Activated CD8-positive, alpha-beta memory T cell treated with anti-CD3 and anti-CD28 coated beads for 1 hour (primary cell): Measurements from ENCODE around the gene DNAJA2.

ENCODE experiments used
- DNase-seq, 2 donors: peaks; one replicate each; pipeline ENCODE4 v3.0.0-alpha.2; 2020; ENCODE audit warnings: low read depth in 1 of 2; ENCODE audit errors: extremely low read depth in 1 of 2

DNAJA2 gene

GRCh38 chr16:46929378-46930332 lies 43.8 kb downstream of the DNAJA2 start:
- peak in 1 of 2 donors; percentile 40 for DNase-seq

GRCh38 chr16:46928811-46929210 lies 44.7 kb downstream of the DNAJA2 start:
- no peak for DNase-seq

- DNase-seq: no peak
These were observed 46.2 kb downstream of the DNAJA2 start for GRCh38 chr16:46927273-46927672.

- no peak for DNase-seq
These were observed 46.8 kb downstream of the DNAJA2 start for GRCh38 chr16:46926470-46927225.

- DNase-seq: no peak
These were observed 49.1 kb downstream of the DNAJA2 start for GRCh38 chr16:46924402-46924801.

- DNase-seq: no peak
These were observed 49.8 kb downstream of the DNAJA2 start for GRCh38 chr16:46923513-46924295.

GRCh38 chr16:46922239-46922638 lies 51.2 kb downstream of the DNAJA2 start:
- no peak for DNase-seq

- DNase-seq: no peak
These were observed 52.9 kb downstream of the DNAJA2 start for GRCh38 chr16:46920402-46921068.

- DNase-seq: no peak
These were observed 54.3 kb downstream of the DNAJA2 start for GRCh38 chr16:46918905-46919792.

GRCh38 chr16:46918400-46918799 lies 55.1 kb downstream of the DNAJA2 start:
- DNase-seq: no peak

- no peak for DNase-seq
These were observed 56.5 kb downstream of the DNAJA2 start for GRCh38 chr16:46916980-46917379.

- DNase-seq: no peak
These were observed 57.9 kb downstream of the DNAJA2 start for GRCh38 chr16:46915483-46916025.

- no peak for DNase-seq
These were observed 58.8 kb downstream of the DNAJA2 start for GRCh38 chr16:46914556-46915201.

- DNase-seq: no peak
These were observed 61.8 kb downstream of the DNAJA2 start for GRCh38 chr16:46911650-46912049.

- no peak for DNase-seq
These were observed 62.4 kb downstream of the DNAJA2 start for GRCh38 chr16:46911038-46911437.

- peak in 1 of 2 donors; percentile 42 for DNase-seq
These were observed 64.7 kb downstream of the DNAJA2 start for GRCh38 chr16:46908540-46909372.

- no peak for DNase-seq
These were observed 66.3 kb downstream of the DNAJA2 start for GRCh38 chr16:46907061-46907774.
